Measurements from ENCODE around the gene CYFIP1. TPM values are rescaled to one million over a fixed set of nuclear protein-coding genes. Genes with fewer than 3 reads are reported as not detected.
"Not testable (repeated sequence)": the region's sequence is repeated elsewhere in the genome, so short reads cannot be mapped to it uniquely, and the experiment has no call there.

Gene CYFIP1
- total RNA-seq, result 127 TPM

DNA sequence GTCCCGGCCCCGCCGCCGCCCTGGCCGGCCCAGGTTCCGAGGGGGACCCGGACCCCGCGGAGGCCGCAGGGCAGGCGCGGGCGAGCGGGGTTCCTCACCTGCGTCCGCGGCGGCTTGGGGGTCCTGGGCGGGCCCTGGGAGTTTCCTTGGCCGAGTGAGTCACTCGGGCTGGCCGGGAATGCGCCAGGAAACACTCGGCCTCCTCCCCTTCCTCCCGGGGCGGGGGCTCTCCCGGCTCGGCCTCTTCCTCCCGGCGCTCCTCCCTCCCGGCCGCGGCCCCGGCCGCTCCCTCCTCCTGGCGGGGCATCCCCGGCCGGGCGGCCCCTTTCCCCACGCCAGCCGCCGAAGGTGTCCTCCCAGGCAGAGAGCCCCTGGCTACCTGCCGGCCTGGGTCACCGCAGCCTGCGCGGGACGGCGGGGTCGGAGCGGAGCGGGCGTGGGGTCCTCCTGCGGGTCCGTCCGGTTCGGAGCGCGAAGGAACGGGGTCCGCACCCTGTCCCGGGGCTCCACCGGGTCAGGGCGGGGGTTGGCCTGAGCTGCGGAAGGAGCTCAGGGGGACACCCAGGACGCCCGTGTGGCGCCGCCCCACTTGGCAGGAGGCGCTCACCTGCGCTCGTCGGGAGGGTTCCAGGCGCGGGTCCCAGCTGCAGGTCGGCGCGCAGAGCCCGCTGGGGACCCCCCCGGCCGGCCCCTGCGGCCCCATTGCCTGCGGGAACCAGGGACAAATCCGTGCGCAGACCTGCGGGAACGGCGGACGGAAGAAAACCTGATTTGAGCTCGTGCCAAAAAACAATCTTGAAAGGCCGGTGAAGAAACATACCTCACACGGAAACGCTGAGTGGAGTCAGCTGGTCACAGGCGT lies at the start of gene CYFIP1:
CYFIP1 (minus strand) TSS at position 180 of the 862 bp plus-strand sequence. CDS start 33,083 bp downstream, outside the sequence.
- peak; percentile 78 for DNase-seq (ENCODE audit: low spot score)

DNA sequence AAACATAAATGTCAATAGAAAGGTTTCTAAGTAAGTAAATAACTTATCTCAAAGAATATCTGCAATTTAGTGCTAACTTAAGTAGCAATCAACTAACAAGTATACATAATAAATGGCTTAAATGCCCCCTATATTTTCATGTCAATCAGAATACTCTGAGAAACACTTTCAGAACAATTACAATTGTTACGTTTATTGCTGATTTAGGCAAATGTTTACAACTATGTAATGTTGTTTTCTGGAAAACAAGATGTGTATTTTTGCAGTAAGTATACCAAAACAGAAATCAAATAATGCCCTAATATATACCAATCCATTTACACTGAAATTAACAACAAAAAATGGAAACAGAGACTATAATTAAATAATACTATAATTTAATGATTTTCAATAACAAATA lies 46.0 kb upstream of the CYFIP1 start:
- no peak for DNase-seq (ENCODE audit: low spot score)

DNA sequence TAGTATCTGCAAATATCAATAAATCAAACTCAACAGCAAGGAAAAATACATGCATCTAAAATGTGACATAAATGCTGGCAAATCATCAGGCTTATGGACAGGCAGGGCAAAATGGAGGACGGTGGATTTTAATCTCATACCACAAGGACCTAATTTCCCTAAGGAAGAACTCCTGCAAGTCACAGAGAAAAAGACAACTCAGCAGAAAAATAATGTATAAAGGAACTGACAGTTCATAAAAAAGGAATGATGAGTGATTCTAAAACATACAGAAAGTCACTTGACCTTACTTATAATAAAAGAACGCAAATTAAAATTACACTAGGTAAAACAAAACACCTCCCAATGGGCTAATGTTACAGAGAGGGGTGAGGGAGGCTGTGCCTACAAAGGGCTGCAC lies 42.0 kb upstream of the CYFIP1 start:
- no peak for DNase-seq (ENCODE audit: low spot score)

DNA sequence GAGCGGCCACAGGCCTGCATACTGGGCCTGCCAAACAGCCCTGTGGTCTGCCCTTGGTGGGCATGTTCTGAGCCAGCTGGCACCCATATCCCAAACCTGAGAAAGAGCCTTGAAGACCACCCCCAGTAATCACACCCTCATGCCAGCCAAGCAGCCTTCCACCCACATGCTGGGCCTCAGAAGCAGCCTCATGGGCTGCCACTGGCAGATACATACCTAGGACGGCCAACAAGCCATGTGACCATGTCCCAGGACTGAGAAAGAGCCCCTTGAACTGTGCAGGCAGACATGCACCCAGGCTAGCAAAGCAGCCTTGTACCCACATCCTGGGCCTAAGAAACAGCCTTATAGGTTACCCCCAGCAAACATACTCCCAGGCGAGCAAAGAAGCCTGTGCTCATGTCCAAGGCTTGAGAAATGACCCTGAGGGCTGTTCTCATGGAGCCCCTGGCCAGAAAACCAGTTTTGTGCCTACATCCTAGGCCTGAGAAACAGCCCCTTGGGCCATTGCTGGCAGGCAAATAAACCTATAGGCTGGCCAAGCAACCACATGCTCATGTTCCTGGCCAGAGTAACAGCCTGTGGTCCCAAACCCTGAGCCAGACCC lies 34.3 kb upstream of the CYFIP1 start:
- no peak for DNase-seq (ENCODE audit: low spot score)

DNA sequence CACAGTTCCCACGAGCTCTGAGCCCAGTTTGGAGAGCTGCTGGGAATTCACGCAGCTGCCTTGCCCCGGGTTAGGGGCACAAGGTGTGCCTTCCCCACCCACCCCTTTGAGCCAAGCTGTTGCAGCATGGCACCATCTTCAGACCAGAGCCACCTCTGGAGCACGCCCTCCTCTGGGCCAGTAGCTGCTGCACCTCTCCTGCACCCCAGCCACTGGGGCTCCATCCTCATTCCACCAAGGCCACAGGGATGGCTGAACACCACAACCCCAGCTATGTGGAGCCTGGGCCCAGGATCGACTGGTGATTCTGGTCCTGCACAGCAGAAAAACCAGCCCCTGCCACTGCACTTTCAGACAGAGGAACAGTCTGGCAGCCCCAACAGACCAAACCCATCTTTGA lies 33.5 kb upstream of the CYFIP1 start:
- DNase-seq (ENCODE audit: low spot score), result no peak

DNA sequence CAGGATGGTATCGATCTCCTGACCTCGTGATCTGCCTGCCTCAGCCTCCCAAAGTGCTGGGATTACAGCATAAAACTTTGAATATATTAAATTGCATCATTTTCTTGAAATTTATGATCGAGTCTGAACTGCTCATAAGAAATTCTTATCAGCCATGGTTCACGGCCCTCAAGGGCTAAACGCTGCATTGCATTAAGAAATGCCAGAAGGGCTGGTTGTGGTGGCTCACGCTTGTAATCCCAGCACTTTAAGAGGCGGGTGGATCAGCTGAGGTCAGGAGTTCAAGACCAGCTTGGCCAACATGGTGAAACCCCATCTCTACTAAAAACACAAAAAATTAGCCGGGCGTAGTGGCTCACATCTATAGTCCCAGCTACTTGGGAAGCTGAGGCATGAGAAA lies 32.4 kb upstream of the CYFIP1 start:
- DNase-seq (ENCODE audit: low spot score), result not testable (repeated sequence)

DNA sequence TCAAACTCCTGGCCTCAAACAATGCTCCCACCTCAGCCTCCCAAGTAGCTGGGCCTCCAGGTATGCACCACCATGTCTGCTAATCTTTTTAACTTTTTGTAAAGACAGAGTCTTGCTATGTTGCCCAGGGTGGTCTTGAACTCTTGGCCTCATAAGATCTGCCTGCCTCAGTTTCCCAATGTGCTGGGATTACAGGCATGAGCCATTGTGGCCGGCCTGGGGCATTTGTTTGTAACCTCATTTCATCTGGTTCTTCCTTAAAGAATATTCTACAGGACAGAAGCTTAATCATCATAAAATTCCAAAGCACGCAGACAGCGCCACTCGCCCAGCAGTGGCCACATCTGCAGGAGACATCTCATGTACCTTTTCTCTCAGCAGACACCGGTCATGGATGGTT lies 23.6 kb upstream of the CYFIP1 start:
- DNase-seq (ENCODE audit: low spot score), result no peak

DNA sequence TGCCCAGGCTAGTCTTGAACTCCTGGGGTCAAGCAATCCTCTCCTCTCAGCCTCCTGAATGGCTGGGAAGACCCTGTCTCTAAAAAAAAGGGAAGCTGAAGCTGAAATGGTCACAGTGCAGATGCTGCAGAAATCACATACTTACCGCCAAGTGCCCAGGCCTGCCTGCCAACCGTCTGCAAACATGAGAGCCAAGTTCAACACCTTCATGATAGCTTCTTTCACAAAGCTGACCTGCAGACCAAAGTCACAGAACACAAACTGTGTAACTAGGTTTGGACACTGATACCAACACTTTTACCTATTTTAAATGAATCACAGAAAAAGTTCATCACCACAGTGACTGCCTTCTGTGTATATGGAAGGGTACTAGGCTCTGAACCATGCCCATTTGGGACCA lies 22.8 kb upstream of the CYFIP1 start:
- no peak for DNase-seq (ENCODE audit: low spot score)

DNA sequence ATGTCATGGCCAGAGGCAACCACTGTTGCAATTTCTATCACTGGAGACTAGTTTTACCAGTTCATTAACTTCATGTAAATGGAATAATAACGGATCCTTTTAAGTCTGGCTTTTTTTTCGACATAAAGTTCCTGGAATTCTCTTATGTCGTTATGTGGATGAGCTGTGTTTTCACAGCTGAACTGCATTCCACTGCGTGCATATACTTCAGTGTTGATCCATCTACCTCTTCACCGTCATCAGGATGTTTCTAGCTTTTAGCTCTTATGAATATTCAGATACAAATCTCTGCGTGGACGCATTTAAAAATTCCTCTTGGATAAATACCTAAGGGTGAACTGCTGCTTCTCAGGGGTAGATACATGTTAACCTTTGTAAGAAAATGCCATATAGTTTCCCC lies 15.6 kb upstream of the CYFIP1 start:
- no peak for DNase-seq (ENCODE audit: low spot score)

DNA sequence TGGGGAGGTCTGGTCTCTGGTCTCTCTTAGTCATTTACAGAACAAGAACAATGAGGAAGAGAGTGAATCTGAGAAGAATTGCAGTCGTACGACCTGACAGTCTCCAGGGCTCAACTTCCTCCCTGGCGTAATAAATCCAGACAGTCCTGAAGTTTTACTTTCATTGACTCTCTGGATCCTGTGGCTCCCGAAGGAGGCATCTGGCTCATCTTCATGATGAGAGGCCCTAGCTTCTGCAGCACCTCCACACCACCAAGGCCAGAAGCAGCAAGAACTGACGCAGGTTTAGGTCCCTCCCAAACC lies 11.8 kb upstream of the CYFIP1 start:
- no peak for DNase-seq (ENCODE audit: low spot score)

DNA sequence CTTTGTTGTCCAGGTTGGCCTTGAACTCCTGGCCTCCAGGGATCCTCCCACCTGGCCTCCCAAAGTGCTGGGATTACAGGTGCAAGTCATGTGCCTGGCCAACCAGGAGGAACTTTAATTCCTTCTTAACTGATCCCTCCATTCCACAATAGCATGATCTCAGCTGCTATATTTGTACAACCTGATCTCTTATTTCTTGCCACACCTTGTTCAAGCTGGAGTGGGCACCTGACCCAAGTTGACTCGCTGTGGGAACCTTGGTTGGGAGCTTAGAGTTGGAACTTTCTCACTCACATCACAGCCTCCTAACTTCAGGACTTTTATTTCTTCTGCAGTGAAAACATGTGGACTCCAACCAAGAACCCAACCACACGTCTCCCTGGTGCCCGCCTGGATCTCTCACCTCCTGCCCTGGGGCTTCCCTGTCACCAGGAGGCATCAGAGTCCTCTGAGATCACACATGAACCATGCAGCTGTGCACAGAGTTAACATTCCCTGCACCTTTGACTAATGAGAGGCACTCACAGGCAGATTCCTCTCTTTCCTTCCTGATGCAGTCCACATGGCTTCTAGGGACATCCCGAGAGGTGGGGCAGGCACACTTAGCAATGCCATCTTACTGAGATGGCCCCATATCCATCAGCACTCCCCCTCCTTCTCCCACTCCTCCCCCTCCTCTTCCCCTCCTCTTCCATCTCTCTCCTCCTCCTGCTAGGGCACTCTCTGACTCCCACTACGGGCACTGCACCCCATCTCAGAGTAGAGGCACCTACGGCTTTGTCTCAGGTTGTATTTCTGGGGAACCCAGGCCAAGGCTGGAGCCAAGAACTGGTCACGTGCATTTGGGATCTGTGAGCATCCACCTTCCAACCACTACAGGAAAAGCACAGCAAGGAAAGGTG lies 9.7 kb upstream of the CYFIP1 start:
- DNase-seq (ENCODE audit: low spot score), result no peak

DNA sequence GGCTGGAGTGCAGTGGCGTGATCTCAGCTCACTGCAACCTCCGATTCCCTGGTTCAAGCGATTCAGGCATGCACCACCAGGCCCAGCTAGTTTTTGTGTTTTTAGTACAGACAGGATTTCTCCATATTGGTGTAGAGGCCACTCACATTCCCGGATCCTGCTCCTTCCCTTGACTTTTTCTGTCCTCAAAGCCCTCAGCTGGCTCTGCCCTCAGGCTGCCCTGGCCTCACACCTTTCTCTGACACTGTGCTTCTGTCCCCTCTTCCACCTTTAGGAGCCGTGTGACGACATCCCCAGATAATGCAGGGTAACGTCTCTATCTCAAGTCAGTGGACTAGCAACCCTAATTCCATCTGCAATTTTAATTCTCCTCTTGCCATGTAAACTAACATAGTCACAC lies 8.6 kb upstream of the CYFIP1 start:
- no peak for DNase-seq (ENCODE audit: low spot score)

DNA sequence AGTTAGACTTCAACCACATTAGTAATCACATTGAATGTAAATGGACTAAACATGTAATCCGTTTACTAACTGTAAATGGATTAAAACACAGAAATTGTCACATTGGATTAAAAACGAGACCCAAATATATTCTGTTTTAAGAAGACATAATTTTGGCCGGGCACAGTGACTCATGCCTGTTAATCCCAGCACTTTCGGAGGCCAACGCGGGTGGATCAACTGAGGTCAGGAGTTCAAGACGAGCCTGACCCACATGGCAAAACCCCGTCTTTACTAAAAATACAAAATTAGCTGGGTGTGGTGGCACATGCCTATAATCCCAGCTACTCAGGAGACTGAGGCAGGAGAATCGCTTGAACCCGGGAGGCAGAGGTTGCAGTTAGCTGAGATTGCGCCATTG lies 1.8 kb upstream of the CYFIP1 start:
- not testable (repeated sequence) for DNase-seq (ENCODE audit: low spot score)

DNA sequence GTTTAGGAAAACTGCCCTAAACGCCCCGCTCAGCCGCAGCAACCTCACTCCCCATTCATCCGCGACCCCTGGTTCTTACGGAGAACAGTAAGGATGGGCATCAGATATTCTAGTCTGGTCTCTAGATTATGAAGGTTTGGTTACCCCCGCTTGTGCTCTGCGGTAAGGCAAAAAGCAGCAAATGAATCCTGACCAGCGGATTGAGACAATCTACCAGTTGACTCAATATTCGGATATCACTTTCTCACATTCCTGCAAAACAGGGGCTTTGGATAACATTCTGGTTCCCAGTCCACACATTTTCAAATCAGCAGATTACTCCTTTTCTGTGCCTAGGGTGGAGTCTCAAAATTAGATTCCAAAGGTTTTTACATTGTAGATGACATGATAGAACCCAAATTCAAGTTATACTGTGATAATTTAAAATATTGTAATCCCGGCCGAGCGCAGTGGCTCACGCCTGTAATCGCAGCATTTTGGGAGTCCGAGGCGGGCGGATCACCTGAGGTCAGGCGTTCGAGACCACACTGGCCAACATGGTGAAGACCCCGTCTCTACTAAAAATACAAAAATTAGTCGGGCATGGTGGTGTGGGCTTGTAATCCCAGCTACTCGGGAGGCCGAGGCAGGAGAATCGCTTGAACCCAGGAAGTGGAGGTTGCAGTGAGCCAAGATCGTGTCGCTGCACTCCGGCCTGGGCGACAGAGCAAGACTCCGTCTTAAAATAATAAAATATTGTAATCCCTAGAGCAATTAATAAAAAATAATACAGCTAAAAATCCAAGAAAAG lies 1.1 kb upstream of the CYFIP1 start:
- no peak for DNase-seq (ENCODE audit: low spot score)

DNA sequence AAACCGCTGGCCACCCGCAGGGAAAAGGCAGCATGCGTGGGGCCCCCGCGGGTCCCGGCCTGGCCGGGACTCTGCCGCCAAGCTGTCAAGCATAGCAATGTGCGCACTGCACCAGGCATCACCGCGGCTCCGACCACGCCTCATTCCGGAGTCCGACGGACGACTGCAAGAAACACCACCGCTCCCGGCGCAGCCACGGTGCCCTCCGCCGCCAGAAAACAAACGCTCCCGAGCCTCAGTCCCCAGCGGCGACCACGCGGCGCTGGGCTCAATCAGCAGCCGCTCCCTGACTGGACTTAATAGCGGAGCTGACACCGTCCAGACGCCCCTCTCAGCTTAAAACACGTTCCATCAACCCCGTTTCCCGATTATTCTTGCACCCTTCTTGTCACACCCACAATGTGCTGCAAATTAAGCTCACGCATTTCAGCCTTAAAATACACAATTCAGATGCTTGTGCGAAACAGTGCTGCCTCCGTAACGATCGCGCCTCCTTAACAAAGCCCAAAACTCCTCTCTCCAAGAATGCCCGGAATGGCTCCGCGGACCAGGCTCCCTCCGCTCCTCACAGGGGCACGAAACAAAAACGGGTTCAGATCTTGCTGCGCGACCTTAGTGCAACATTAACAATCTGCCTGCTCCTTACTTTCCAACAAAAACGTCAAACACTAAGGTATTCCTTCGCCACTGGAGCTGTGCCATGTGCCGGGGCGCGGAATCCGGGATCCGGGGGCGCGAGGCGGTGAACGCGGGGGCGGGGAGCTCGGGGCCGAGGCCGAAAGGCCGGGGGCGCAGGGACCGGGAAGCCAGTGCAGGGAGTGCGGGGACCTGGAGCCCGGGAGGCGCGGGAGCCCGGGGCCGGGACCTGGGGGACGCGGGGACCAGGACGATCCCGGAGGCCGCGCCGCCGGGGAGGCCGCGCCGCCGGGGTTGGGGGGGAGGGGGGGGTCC lies 655 bp downstream of the CYFIP1 start:
- DNase-seq (ENCODE audit: low spot score), result peak; percentile 63

DNA sequence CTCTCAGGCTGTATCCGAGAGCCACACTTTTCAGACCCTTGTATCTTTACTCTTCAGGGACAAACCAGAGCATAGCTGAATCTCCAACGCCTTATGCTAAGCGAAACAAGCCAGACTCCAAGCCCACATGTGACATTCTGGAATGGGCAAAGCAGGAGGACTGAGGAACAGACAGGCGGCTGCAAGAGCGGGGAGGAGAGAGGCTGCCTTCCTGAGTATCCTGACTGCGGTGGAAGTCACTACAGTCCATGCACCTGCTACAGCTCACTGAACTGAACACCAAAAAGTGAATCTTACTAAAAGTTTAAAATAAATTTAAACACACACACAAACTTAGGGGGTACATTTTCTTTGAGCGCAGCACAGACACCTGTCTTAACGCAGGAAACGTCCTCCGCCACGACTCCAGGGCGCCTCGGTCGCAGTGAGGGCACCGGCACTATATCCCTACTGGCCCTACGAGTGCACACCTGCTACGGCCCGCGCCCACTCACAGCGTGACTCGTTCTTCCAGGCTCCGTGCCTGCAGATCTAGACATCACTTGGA lies 1.4 kb downstream of the CYFIP1 start:
- DNase-seq (ENCODE audit: low spot score), result no peak

DNA sequence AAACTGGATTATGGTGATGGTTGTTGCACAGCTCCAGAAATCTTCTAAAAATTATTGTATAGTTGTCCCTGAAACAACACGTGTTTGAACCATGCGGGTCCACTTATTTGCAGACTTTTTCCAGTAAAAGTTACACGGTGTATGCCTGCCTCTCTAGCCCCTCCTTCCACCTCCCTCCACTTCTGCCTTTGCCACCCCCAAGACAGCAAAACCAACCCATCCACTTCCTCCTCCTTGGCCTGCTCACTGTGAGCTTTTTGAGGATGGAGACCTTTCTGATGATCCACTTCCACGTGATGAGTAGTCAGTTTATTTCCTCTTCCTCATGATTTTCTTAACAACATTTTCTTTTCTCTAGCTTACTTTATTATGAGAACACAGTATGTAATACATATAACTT lies 5.4 kb downstream of the CYFIP1 start:
- no peak for DNase-seq (ENCODE audit: low spot score)

DNA sequence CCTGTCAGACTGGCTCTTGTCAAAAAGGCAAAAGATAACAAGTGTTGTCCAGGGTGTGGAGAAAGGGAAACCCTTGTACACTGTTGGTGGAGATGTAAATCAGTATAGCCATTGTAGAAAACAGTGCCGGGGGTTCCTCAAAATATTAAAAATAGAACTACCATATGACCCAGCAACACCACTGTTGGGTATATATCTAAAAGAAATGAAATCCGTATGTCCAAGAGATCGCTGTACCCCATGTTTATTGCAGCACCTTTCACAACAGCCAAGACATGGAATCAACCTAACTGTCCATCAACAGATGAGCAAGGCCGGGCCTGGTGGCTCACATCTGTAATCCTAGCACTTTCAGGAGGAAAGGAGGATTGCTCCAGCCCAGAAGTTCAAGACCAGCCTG lies 6.2 kb downstream of the CYFIP1 start:
- DNase-seq (ENCODE audit: low spot score), result no peak

DNA sequence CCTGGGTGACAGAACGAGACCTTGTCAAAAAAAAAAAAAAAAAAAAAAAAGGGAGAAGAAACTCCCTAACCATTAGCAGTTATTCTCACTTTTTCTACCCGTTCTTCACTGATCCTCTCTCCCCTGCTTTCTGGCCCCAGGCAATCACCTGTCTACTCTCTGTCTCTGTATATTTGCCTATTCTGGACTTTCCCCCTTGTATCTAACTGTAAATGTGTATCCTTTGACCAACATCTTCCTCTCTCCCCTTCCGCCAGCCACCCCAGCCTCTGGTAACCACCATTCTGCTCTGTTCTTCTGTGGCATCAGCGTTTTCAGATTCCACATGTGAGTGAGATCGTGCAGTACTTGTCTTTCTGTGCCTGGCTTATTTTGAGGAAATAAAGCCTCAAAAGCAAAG lies 6.9 kb downstream of the CYFIP1 start:
- DNase-seq (ENCODE audit: low spot score), result no peak

DNA sequence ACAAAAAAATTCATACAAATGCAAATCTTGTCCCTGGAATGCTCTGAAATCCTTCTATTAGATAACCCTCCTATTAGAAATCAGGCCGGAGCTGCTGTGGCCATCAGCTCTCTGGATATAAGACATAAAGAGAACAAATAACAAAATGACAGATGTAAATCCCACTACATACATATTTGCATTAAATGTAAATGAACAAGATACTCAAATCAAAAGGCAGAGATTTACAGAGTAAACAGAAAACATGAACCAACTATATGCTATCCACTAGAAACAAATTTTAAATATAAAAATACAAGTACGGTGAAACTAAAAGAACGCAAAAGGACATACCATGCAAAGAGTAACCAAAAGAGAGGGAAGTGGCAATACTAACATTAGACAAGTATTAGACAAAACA lies 10.7 kb downstream of the CYFIP1 start:
- DNase-seq (ENCODE audit: low spot score), result no peak
